Measurements from ENCODE around the gene SEMA3B.

The SEMA3B gene

GRCh38 chr3:50317300-50317699, 48.4 kb downstream of the SEMA3B start:
- DNase-seq (ENCODE audit: low spot score), result no peak

- no peak for DNase-seq (ENCODE audit: low spot score)
Measured at GRCh38 chr3:50318163-50318562, 49.2 kb downstream of the SEMA3B start.

GRCh38 chr3:50318615-50319014, 49.7 kb downstream of the SEMA3B start:
- no peak for DNase-seq (ENCODE audit: low spot score)

- DNase-seq (ENCODE audit: low spot score), result no peak
Measured at GRCh38 chr3:50319181-50319893, 50.4 kb downstream of the SEMA3B start.

GRCh38 chr3:50319894-50320625, 51.1 kb downstream of the SEMA3B start:
- no peak for DNase-seq (ENCODE audit: low spot score)

GRCh38 chr3:50320853-50321335, 51.9 kb downstream of the SEMA3B start:
- peak; percentile 84 for DNase-seq (ENCODE audit: low spot score)

DNA sequence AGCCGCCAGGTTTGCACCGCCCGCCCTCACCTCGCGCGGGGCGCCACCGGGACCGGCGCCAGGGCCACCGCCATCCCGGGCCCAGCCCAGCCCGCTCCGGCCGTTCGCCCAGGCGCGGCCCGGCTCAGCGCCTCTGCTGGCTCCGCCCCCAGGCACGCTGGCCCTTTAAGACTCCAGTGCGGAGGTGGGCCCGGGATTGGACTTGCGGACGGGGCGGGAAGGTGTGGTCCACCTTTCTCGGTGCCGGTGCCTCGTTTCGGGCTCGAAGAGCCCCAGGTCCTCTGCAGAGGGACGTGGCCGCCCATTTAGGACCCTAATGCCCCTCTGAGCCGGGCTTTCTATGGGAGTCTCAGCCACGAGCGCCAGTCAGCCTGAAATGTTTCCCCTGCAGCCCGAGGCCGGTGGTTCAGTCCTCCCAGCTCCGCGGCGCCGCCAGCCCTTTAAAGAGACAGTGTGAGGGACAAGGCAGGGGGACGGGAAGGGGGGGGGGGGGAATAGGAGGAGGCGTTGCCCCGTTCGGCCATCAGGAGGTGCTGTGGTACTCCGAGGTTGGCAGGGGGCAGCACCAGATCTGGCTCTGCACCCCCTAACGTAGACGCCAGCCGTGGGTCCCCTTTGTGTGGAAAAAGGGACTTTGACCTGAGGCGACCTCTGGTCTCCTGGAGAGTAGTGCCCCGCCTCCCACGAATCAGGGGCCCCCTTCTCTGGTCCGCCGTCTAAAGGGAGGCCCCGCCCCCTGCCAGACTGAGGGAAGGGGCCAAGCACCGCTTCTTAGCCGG, 52.6 kb downstream of the SEMA3B start:
- DNase-seq (ENCODE audit: low spot score), result peak; percentile 93

- no peak for DNase-seq (ENCODE audit: low spot score)
Measured at GRCh38 chr3:50322115-50322385, 53.1 kb downstream of the SEMA3B start.

GRCh38 chr3:50322386-50323091, 53.6 kb downstream of the SEMA3B start, which contains the start of gene HYAL2:
HYAL2 (minus strand) TSS chr3:50322745; CDS start chr3:50320489, 2,256 bp downstream.
- DNase-seq (ENCODE audit: low spot score), result no peak

DNA sequence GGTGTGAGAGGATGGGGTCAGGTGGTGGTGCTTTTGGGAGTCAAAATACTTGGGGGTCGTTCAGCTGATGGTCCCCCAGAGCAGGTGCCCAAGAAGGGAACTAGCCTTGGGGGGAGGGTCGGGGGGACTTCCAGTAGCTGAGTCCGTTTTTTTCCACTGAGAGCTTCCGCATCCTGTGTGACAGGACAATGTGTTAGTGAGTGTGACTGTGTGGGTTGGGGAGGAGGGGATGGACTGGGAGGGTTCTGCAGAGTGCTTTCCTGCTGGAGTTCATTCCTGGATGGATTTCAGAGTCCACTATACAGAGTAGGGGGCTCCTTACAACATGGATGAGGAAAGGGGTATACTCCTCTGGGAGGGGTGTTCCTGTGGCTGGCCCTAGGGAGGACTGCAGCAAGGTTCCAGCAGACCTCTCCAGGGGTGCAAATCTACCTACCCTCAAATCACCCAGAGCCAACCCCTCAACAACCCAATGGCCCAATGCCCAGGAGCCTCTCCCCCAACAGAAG, 54.2 kb downstream of the SEMA3B start:
- no peak for DNase-seq (ENCODE audit: low spot score)

- DNase-seq (ENCODE audit: low spot score), result no peak
Measured at GRCh38 chr3:50323614-50324199, 54.8 kb downstream of the SEMA3B start.

GRCh38 chr3:50324351-50325112, 55.6 kb downstream of the SEMA3B start:
- peak; percentile 78 for DNase-seq (ENCODE audit: low spot score)

DNA sequence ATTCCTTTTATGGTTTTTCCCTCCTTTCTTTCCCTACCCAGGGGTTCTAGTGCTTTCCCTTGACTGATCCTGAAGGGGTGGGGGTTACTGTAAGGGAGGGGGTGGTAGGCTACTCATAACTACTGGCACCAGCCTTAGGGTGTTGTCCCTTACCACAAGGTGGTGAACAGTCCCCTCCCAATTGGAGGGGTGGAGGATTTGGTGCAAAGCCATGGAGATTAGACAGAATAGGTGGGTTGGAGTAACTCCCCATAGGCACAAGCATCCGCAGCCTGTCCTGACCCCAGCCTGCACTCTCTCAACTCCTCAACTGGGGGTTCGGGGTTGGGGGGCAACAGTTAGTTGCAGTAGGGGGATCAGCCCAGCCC, 56.1 kb downstream of the SEMA3B start:
- DNase-seq (ENCODE audit: low spot score), result no peak

DNA sequence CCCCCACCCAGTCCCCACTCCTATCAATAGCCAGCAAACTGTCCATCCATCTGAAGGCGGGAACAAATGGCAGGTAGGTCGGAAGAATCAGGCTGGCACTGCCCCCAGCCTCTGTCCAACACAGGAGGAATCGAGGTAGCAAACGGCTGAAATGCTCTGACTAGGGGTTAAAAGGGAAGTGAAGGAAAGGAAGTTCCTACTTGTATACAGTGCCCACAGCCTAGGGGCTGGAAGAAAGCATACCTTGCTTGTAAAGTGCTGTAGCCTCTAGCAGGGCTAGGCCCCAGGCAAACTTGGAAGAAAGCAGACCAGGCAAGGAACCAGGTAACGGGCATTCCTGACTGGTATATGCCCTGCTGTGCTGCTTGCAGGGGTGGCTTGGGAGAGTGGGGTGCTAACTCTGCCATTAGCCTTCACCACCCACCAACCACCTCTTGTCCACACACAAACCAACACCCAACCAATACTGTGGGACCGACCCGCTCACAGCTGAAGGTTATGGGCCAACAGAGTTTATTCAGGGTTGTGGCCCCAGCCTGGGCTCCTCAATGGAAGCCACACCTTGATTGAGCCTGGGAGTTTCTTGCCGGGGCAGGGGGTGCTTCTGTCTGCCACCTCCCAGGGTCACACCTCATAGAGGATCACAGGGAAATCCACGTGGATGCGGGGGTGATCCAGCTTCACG, 56.7 kb downstream of the SEMA3B start:
- DNase-seq (ENCODE audit: low spot score), result no peak

- DNase-seq (ENCODE audit: low spot score), result no peak
Measured at GRCh38 chr3:50326182-50326541, 57.2 kb downstream of the SEMA3B start.

DNA sequence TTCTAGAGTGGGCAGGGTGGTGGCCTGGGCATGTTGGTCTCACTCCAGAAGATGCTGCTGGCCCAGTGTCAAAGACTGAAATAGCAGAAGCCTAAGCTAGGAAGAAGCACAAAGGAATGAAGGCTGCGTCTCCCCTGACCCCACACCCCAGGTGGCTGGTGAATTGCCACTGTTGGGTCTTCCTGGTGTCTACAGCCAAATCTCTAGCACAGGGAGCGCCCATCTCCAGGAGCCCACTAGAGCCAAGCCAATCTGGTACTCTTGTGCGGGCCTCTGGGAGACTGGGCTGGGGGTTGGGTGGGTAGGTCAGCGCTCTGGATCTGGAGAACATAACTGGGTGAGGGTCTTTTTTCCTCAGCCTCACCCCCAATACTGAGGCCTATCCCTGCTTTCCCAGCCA, 58.2 kb downstream of the SEMA3B start:
- DNase-seq (ENCODE audit: low spot score), result no peak
